Measurements from ENCODE around the gene FSTL4.

DNA sequence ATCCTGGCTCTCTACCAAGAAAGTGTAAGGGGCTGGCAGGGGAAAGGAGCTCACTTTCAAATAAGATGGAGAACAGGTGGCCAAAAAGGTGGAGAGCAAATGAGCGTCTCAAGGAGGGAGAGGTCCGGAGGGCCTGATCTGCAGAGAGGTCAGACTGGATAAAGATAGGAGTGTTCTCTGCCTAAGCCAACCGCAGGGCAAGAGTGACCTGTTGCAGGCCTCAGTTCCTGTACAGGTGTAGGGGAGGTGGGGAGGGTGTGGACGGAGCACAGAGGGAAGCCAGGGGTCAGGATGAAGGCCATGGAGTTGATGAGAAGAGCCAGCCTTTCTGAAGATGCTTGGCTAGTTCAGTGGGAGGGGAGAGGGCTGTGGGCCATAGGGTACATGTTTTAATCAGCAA lies 320.8 kb downstream of the FSTL4 start:
- TF ChIP-seq, protein P1, sequence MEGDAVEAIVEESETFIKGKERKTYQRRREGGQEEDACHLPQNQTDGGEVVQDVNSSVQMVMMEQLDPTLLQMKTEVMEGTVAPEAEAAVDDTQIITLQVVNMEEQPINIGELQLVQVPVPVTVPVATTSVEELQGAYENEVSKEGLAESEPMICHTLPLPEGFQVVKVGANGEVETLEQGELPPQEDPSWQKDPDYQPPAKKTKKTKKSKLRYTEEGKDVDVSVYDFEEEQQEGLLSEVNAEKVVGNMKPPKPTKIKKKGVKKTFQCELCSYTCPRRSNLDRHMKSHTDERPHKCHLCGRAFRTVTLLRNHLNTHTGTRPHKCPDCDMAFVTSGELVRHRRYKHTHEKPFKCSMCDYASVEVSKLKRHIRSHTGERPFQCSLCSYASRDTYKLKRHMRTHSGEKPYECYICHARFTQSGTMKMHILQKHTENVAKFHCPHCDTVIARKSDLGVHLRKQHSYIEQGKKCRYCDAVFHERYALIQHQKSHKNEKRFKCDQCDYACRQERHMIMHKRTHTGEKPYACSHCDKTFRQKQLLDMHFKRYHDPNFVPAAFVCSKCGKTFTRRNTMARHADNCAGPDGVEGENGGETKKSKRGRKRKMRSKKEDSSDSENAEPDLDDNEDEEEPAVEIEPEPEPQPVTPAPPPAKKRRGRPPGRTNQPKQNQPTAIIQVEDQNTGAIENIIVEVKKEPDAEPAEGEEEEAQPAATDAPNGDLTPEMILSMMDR (IDR thresholded peaks at IDR 0.05), result no peak
- no peak for TF ChIP-seq EZH2 (IDR thresholded peaks at IDR 0.05; ENCODE audit: borderline replicate concordance, insufficient read depth, low read depth, low read length, poor library complexity, severe bottlenecking)

Measured in B cell (primary cell).